K562 (cell line): ENCODE data around the gene AVPR1B. TPM values are rescaled to one million over a fixed set of nuclear protein-coding genes. Genes with fewer than 3 reads are reported as not detected.

Experiments used
- FOXM1 ChIP-seq, 2 experiments: fragments of 450-650 bp in 1 of 2; sonication (generic) in 1 of 2; formaldehyde crosslinking in 1 of 2; IDR thresholded peaks; 2 replicates each; pipeline versions ENCODE4 v1.6.1 to v1.9.0; 2017 to 2022; ENCODE audit warnings: low read depth in 2 of 2, mild to moderate bottlenecking in 2 of 2, missing genetic modification reagents in 1 of 2, moderate library complexity in 1 of 2
- GATA2 ChIP-seq: sonication (generic); formaldehyde crosslinking; IDR thresholded peaks from 2 replicates; pipeline ENCODE4 v1.4.0; 2020; ENCODE audit warnings: mild to moderate bottlenecking, missing genetic modification reagents
- MEF2D ChIP-seq: conservative IDR thresholded peaks from 2 replicates; pipeline ENCODE4 v1.6.1; 2016; ENCODE audit warnings: low read depth, missing genetic modification characterization, missing compliant biosample characterization
- MEIS2 ChIP-seq: fragments of 450-650 bp; IDR thresholded peaks from 2 replicates; pipeline ENCODE4 v1.6.1; 2014; ENCODE audit warnings: mild to moderate bottlenecking; ENCODE audit not compliant: partially characterized antibody
- NCOA1 ChIP-seq: fragments of 450-650 bp; IDR thresholded peaks from 2 replicates; pipeline ENCODE4 v1.6.1; 2016; ENCODE audit warnings: low read depth
- POLR2AphosphoS5 ChIP-seq: IDR thresholded peaks from 2 replicates; pipeline ENCODE4 v1.6.1; 2011; ENCODE audit warnings: mild to moderate bottlenecking, low read depth, low read length, moderate library complexity; ENCODE audit not compliant: control insufficient read depth, insufficient read depth
- RBM39 ChIP-seq: fragments of 200-400 bp; formaldehyde crosslinking; optimal IDR thresholded peaks from 2 replicates; pipeline ENCODE3; 2018; ENCODE audit warnings: low read depth, low read length
- SMARCE1 ChIP-seq: fragments of 450-650 bp; IDR thresholded peaks from 2 replicates; pipeline ENCODE4 v1.7.1; 2016; ENCODE audit warnings: mild to moderate bottlenecking
- TBL1XR1 ChIP-seq, 2 experiments: IDR thresholded peaks; 2 replicates each; pipeline ENCODE4 v1.6.1; 2012; ENCODE audit warnings: improper control_type of control experiment in 2 of 2, low read length in 2 of 2, mild to moderate bottlenecking in 1 of 2
- TEAD2 ChIP-seq: fragments of 450-650 bp; IDR thresholded peaks from 2 replicates; pipeline ENCODE4 v1.6.1; 2016; ENCODE audit warnings: missing genetic modification characterization, control low read depth, missing compliant biosample characterization
- TGIF2 ChIP-seq: sonication (generic); formaldehyde crosslinking; IDR thresholded peaks from 2 replicates; pipeline ENCODE4 v1.8.1; 2022; ENCODE audit warnings: mild to moderate bottlenecking, missing genetic modification reagents, moderate library complexity
- ZNF395 ChIP-seq: fragments of 200-800 bp; sonication (Bioruptor generic); IDR thresholded peaks from 2 replicates; pipeline ENCODE4 v1.6.1; 2017; ENCODE audit warnings: missing genetic modification characterization, missing compliant biosample characterization
- ZNF398 ChIP-seq: fragments of 250-450 bp; sonication (Bioruptor Pico); IDR thresholded peaks from 2 replicates; pipeline ENCODE4 v1.8.0; 2021; ENCODE audit warnings: moderate library complexity, mild to moderate bottlenecking, inconsistent platforms
- ZNF583 ChIP-seq: fragments of 250-450 bp; sonication (Bioruptor Pico); IDR thresholded peaks from 2 replicates; pipeline ENCODE4 v1.4.0; 2020
- polyA plus RNA-seq, 8 experiments: library from polyadenylated mRNA; depleted of rRNA in 4 of 8; stranded (reverse) in 5 of 8; unstranded in 3 of 8; fragments of >200 nt; fragmentation: Nextera tagmentation in 2 of 8; fragmentation: Illumina TruSeq in 1 of 8; extraction: Ambion mirVana in 2 of 8; extraction: Trizol in 1 of 8; gene quantifications; 2 replicates each; pipeline versions ENCODE4 v1.2.1 to v1.2.3, GENCODE V29; 2011 to 2014; ENCODE audit warnings: inconsistent platforms in 1 of 8, missing spikeins in 1 of 8
- total RNA-seq, 7 experiments: library from RNA; depleted of rRNA in 6 of 7; stranded (reverse); fragments of >200 nt in 6 of 7; fragmentation: Illumina TruSeq in 2 of 7; extraction: Trizol in 2 of 7; gene quantifications; 2 replicates each; pipeline versions ENCODE4 v1.2.1 to v1.2.3, GENCODE V29; 2011 to 2021; ENCODE audit warnings: low replicate concordance in 1 of 7
- TF ChIP-seq, protein P1 (sequence below): sonication (generic); IDR thresholded peaks from 2 replicates; pipeline ENCODE4 v1.6.1; 2016
- TF ChIP-seq, protein P2 (sequence below): fragments of 450-650 bp; IDR thresholded peaks from 2 replicates; pipeline ENCODE4 v1.6.1; 2017; ENCODE audit warnings: antibody characterized with exemption, mild to moderate bottlenecking
- TF ChIP-seq, protein P3 (sequence below): fragments of 450-650 bp; IDR thresholded peaks from 2 replicates; pipeline ENCODE4 v1.6.1; 2016; ENCODE audit warnings: mild to moderate bottlenecking

Gene AVPR1B
- total and polyA plus RNA-seq, 9 of the 15 experiments (the other 6 are each of a cell fraction or from before 2014, with no cell fraction given): not detected

DNA sequence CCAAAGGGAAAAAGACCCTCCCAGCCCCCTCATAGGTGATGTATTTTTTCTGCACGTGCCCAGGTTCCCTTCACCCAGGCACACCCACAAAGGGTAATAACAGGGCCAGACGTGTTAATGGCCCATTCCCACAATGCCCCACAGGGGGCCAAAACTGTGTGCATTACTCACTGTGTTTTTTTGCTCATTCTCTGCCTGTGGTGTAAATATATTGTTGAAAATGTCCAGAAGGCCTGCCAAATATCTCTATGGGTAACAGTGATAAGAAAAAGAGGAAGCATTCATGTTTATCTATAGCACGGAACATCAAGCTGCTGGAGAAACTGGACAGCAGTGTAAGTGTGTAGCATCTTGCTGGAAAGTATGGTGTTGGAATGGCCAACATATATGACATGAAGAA lies 42.3 kb downstream of the AVPR1B start (continued):
- TF ChIP-seq ZNF395 (peak; percentile 96), TGIF2 (CRISPR knock-in tag) (no peak), FOXM1 (IDR thresholded peaks at IDR 0.05; ENCODE audit: low read depth) (peak; percentile 78; the same call in 1 of the 2 replicates), FOXM1 (CRISPR knock-in tag; IDR thresholded peaks at IDR 0.05; ENCODE audit: low read depth) (no peak), TEAD2 (tag) (0 out of 2 replicates have a peak, but pooled peaks have one; percentile 5), ZNF398 (no peak), SMARCE1 (peak; percentile 96; the same call in 1 of the 2 replicates), POLR2AphosphoS5 (peak; percentile 67), NCOA1 (peak; percentile 47; the same call in 1 of the 2 replicates), MEF2D (tag) (peak; percentile 75), MEIS2 (peak; percentile 96), ZNF583 (0 out of 2 replicates have a peak, but pooled peaks have one; percentile 17), RBM39 (peak; percentile 32), TBL1XR1 (IDR thresholded peaks at IDR 0.05; ENCODE audit: low read length in 2 of 2) (peak in 1 of 2 experiments; percentile 82; a peak in 1 of 4 replicates), GATA2 (peak; percentile 80)
- TF ChIP-seq, protein P1, sequence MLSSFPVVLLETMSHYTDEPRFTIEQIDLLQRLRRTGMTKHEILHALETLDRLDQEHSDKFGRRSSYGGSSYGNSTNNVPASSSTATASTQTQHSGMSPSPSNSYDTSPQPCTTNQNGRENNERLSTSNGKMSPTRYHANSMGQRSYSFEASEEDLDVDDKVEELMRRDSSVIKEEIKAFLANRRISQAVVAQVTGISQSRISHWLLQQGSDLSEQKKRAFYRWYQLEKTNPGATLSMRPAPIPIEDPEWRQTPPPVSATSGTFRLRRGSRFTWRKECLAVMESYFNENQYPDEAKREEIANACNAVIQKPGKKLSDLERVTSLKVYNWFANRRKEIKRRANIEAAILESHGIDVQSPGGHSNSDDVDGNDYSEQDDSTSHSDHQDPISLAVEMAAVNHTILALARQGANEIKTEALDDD: no peak
- TF ChIP-seq, protein P2, sequence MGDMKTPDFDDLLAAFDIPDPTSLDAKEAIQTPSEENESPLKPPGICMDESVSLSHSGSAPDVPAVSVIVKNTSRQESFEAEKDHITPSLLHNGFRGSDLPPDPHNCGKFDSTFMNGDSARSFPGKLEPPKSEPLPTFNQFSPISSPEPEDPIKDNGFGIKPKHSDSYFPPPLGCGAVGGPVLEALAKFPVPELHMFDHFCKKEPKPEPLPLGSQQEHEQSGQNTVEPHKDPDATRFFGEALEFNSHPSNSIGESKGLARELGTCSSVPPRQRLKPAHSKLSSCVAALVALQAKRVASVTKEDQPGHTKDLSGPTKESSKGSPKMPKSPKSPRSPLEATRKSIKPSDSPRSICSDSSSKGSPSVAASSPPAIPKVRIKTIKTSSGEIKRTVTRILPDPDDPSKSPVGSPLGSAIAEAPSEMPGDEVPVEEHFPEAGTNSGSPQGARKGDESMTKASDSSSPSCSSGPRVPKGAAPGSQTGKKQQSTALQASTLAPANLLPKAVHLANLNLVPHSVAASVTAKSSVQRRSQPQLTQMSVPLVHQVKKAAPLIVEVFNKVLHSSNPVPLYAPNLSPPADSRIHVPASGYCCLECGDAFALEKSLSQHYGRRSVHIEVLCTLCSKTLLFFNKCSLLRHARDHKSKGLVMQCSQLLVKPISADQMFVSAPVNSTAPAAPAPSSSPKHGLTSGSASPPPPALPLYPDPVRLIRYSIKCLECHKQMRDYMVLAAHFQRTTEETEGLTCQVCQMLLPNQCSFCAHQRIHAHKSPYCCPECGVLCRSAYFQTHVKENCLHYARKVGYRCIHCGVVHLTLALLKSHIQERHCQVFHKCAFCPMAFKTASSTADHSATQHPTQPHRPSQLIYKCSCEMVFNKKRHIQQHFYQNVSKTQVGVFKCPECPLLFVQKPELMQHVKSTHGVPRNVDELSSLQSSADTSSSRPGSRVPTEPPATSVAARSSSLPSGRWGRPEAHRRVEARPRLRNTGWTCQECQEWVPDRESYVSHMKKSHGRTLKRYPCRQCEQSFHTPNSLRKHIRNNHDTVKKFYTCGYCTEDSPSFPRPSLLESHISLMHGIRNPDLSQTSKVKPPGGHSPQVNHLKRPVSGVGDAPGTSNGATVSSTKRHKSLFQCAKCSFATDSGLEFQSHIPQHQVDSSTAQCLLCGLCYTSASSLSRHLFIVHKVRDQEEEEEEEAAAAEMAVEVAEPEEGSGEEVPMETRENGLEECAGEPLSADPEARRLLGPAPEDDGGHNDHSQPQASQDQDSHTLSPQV: no peak
- TF ChIP-seq, protein P3, sequence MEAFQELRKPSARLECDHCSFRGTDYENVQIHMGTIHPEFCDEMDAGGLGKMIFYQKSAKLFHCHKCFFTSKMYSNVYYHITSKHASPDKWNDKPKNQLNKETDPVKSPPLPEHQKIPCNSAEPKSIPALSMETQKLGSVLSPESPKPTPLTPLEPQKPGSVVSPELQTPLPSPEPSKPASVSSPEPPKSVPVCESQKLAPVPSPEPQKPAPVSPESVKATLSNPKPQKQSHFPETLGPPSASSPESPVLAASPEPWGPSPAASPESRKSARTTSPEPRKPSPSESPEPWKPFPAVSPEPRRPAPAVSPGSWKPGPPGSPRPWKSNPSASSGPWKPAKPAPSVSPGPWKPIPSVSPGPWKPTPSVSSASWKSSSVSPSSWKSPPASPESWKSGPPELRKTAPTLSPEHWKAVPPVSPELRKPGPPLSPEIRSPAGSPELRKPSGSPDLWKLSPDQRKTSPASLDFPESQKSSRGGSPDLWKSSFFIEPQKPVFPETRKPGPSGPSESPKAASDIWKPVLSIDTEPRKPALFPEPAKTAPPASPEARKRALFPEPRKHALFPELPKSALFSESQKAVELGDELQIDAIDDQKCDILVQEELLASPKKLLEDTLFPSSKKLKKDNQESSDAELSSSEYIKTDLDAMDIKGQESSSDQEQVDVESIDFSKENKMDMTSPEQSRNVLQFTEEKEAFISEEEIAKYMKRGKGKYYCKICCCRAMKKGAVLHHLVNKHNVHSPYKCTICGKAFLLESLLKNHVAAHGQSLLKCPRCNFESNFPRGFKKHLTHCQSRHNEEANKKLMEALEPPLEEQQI: no peak
